Measurements from ENCODE around the gene PSAP.

Gene PSAP

GRCh38 chr10:71799608-71800453 lies 51.2 kb downstream of the PSAP start:
- Histone ChIP-seq H3K36me3 (ENCODE audit: control insufficient read depth, insufficient read depth, low read length, severe bottlenecking) (no peaks in the 10 kb centered on the region), H3K4me1 (ENCODE audit: control insufficient read depth, insufficient read depth, low read length) (no peaks in the 10 kb centered on the region), H3K27me3 (replicated peaks; ENCODE audit: control insufficient read depth, insufficient read depth, low read length) (peaks cover 4% of the 10 kb centered on the region), H3K9me3 (ENCODE audit: control insufficient read depth, low read length) (no peaks in the 10 kb centered on the region), H3K9ac (ENCODE audit: low read length) (no peak overlapping the region), H3K4me3 (ENCODE audit: low read length) (no peak overlapping the region)
- no peak for DNase-seq (ENCODE audit: low read depth)

GRCh38 chr10:71799112-71799511 lies 51.9 kb downstream of the PSAP start:
- H3K4me1 ChIP-seq (ENCODE audit: control insufficient read depth, insufficient read depth, low read length), result no peaks in the 10 kb centered on the region
- H3K27me3 ChIP-seq (replicated peaks; ENCODE audit: control insufficient read depth, insufficient read depth, low read length), result peaks cover 4% of the 10 kb centered on the region
- H3K4me3 ChIP-seq (ENCODE audit: low read length), result no peak overlapping the region
- H3K36me3 ChIP-seq (ENCODE audit: control insufficient read depth, insufficient read depth, low read length, severe bottlenecking), result no peaks in the 10 kb centered on the region
- no peak overlapping the region for H3K9ac ChIP-seq (ENCODE audit: low read length)
- no peaks in the 10 kb centered on the region for H3K9me3 ChIP-seq (ENCODE audit: control insufficient read depth, low read length)
- DNase-seq (ENCODE audit: low read depth), result no peak

- DNase-seq (ENCODE audit: low read depth), result no peak
- H3K27me3 ChIP-seq (replicated peaks; ENCODE audit: control insufficient read depth, insufficient read depth, low read length), result peaks cover 4% of the 10 kb centered on the region
- no peaks in the 10 kb centered on the region for H3K9me3 ChIP-seq (ENCODE audit: control insufficient read depth, low read length)
- H3K4me3 ChIP-seq (ENCODE audit: low read length), result no peak overlapping the region
- no peaks in the 10 kb centered on the region for H3K36me3 ChIP-seq (ENCODE audit: control insufficient read depth, insufficient read depth, low read length, severe bottlenecking)
- H3K4me1 ChIP-seq (ENCODE audit: control insufficient read depth, insufficient read depth, low read length), result no peaks in the 10 kb centered on the region
- no peak overlapping the region for H3K9ac ChIP-seq (ENCODE audit: low read length)
These were observed 52.8 kb downstream of the PSAP start for GRCh38 chr10:71798308-71798624.

- Histone ChIP-seq H3K9me3 (ENCODE audit: control insufficient read depth, low read length) (no peaks in the 10 kb centered on the region), H3K9ac (ENCODE audit: low read length) (no peak overlapping the region), H3K4me1 (ENCODE audit: control insufficient read depth, insufficient read depth, low read length) (no peaks in the 10 kb centered on the region), H3K4me3 (ENCODE audit: low read length) (no peak overlapping the region), H3K27me3 (replicated peaks; ENCODE audit: control insufficient read depth, insufficient read depth, low read length) (peaks cover 4% of the 10 kb centered on the region), H3K36me3 (ENCODE audit: control insufficient read depth, insufficient read depth, low read length, severe bottlenecking) (no peaks in the 10 kb centered on the region)
- no peak for DNase-seq (ENCODE audit: low read depth)
These were observed 53.3 kb downstream of the PSAP start for GRCh38 chr10:71797533-71798307.

GRCh38 chr10:71796749-71797405 lies 54.2 kb downstream of the PSAP start:
- Histone ChIP-seq H3K9me3 (ENCODE audit: control insufficient read depth, low read length) (no peaks in the 10 kb centered on the region), H3K9ac (ENCODE audit: low read length) (no peak overlapping the region), H3K27me3 (replicated peaks; ENCODE audit: control insufficient read depth, insufficient read depth, low read length) (peaks cover 4% of the 10 kb centered on the region), H3K4me3 (ENCODE audit: low read length) (no peak overlapping the region), H3K4me1 (ENCODE audit: control insufficient read depth, insufficient read depth, low read length) (no peaks in the 10 kb centered on the region), H3K36me3 (ENCODE audit: control insufficient read depth, insufficient read depth, low read length, severe bottlenecking) (no peaks in the 10 kb centered on the region)
- no peak for DNase-seq (ENCODE audit: low read depth)

GRCh38 chr10:71795248-71795647 lies 55.8 kb downstream of the PSAP start:
- Histone ChIP-seq H3K4me1 (ENCODE audit: control insufficient read depth, insufficient read depth, low read length) (no peaks in the 10 kb centered on the region), H3K36me3 (ENCODE audit: control insufficient read depth, insufficient read depth, low read length, severe bottlenecking) (no peaks in the 10 kb centered on the region), H3K9me3 (ENCODE audit: control insufficient read depth, low read length) (no peaks in the 10 kb centered on the region), H3K4me3 (ENCODE audit: low read length) (no peak overlapping the region), H3K27me3 (replicated peaks; ENCODE audit: control insufficient read depth, insufficient read depth, low read length) (peaks cover 1% of the 10 kb centered on the region), H3K9ac (ENCODE audit: low read length) (no peak overlapping the region)
- DNase-seq (ENCODE audit: low read depth), result peak; percentile 55

GRCh38 chr10:71790749-71791440 lies 60.2 kb downstream of the PSAP start:
- Histone ChIP-seq H3K9ac (ENCODE audit: low read length) (no peak overlapping the region), H3K36me3 (ENCODE audit: control insufficient read depth, insufficient read depth, low read length, severe bottlenecking) (no peaks in the 10 kb centered on the region), H3K27me3 (replicated peaks; ENCODE audit: control insufficient read depth, insufficient read depth, low read length) (peaks cover 12% of the 10 kb centered on the region), H3K4me1 (ENCODE audit: control insufficient read depth, insufficient read depth, low read length) (no peaks in the 10 kb centered on the region), H3K9me3 (ENCODE audit: control insufficient read depth, low read length) (no peaks in the 10 kb centered on the region), H3K4me3 (ENCODE audit: low read length) (no peak overlapping the region)
- no peak for DNase-seq (ENCODE audit: low read depth)

- H3K9me3 ChIP-seq (ENCODE audit: control insufficient read depth, low read length), result no peaks in the 10 kb centered on the region
- no peak overlapping the region for H3K4me3 ChIP-seq (ENCODE audit: low read length)
- no peak overlapping the region for H3K9ac ChIP-seq (ENCODE audit: low read length)
- H3K36me3 ChIP-seq (ENCODE audit: control insufficient read depth, insufficient read depth, low read length, severe bottlenecking), result no peaks in the 10 kb centered on the region
- H3K4me1 ChIP-seq (ENCODE audit: control insufficient read depth, insufficient read depth, low read length), result no peaks in the 10 kb centered on the region
- peaks cover 19% of the 10 kb centered on the region for H3K27me3 ChIP-seq (replicated peaks; ENCODE audit: control insufficient read depth, insufficient read depth, low read length)
- DNase-seq (ENCODE audit: low read depth), result no peak
These were observed 61.2 kb downstream of the PSAP start for GRCh38 chr10:71789871-71790270.

- no peak overlapping the region for H3K9ac ChIP-seq (ENCODE audit: low read length)
- no peak for DNase-seq (ENCODE audit: low read depth)
- no peaks in the 10 kb centered on the region for H3K9me3 ChIP-seq (ENCODE audit: control insufficient read depth, low read length)
- no peaks in the 10 kb centered on the region for H3K36me3 ChIP-seq (ENCODE audit: control insufficient read depth, insufficient read depth, low read length, severe bottlenecking)
- H3K27me3 ChIP-seq (replicated peaks; ENCODE audit: control insufficient read depth, insufficient read depth, low read length), result peaks cover 29% of the 10 kb centered on the region
- no peaks in the 10 kb centered on the region for H3K4me1 ChIP-seq (ENCODE audit: control insufficient read depth, insufficient read depth, low read length)
- H3K4me3 ChIP-seq (ENCODE audit: low read length), result no peak overlapping the region
These were observed 62.1 kb downstream of the PSAP start for GRCh38 chr10:71788954-71789353.

- H3K9me3 ChIP-seq (ENCODE audit: control insufficient read depth, low read length), result no peaks in the 10 kb centered on the region
- H3K4me1 ChIP-seq (ENCODE audit: control insufficient read depth, insufficient read depth, low read length), result no peaks in the 10 kb centered on the region
- no peak overlapping the region for H3K9ac ChIP-seq (ENCODE audit: low read length)
- no peak for DNase-seq (ENCODE audit: low read depth)
- no peaks in the 10 kb centered on the region for H3K36me3 ChIP-seq (ENCODE audit: control insufficient read depth, insufficient read depth, low read length, severe bottlenecking)
- peaks cover 51% of the 10 kb centered on the region for H3K27me3 ChIP-seq (replicated peaks; ENCODE audit: control insufficient read depth, insufficient read depth, low read length)
- no peak overlapping the region for H3K4me3 ChIP-seq (ENCODE audit: low read length)
These were observed 66.3 kb downstream of the PSAP start for GRCh38 chr10:71784679-71785272.
